Glutamatergic neuron (in vitro differentiated cells): Measurements from ENCODE around the gene ITGB4. TPM values are rescaled to one million over a fixed set of nuclear protein-coding genes. Genes with fewer than 3 reads are reported as not detected.

Source experiments
- DNase-seq: peaks from one replicate; pipeline ENCODE4 v3.0.0; 2022
- H3K27ac Mint-ChIP-seq: one replicate; pipeline ENCODE4 v1.8.0; 2020; ENCODE audit warnings: mild to moderate bottlenecking, mixed read lengths, inconsistent platforms; ENCODE audit not compliant: unreplicated experiment
- H3K27me3 Mint-ChIP-seq: one replicate; pipeline ENCODE4 v1.8.0; 2020; ENCODE audit warnings: mild to moderate bottlenecking, moderate library complexity, mixed read lengths, inconsistent platforms; ENCODE audit not compliant: unreplicated experiment
- H3K36me3 Mint-ChIP-seq: one replicate; pipeline ENCODE4 v1.8.0; 2020; ENCODE audit warnings: mild to moderate bottlenecking, mixed read lengths, inconsistent platforms; ENCODE audit not compliant: unreplicated experiment
- H3K4me1 Mint-ChIP-seq: one replicate; pipeline ENCODE4 v1.8.0; 2020; ENCODE audit warnings: mild to moderate bottlenecking, low read depth, mixed read lengths, inconsistent platforms; ENCODE audit not compliant: unreplicated experiment
- H3K4me3 Mint-ChIP-seq: one replicate; pipeline ENCODE4 v1.8.0; 2020; ENCODE audit warnings: mild to moderate bottlenecking, mixed read lengths, inconsistent platforms; ENCODE audit not compliant: unreplicated experiment
- H3K9me3 Mint-ChIP-seq: one replicate; pipeline ENCODE4 v1.8.0; 2020; ENCODE audit warnings: mild to moderate bottlenecking, moderate library complexity, mixed read lengths, inconsistent platforms; ENCODE audit not compliant: unreplicated experiment
- total RNA-seq: library from RNA; stranded (reverse); fragmentation: NEBNext Ultra II Directional; extraction: Animal tissue kit (Norgen Biotek cat#: 25700); gene quantifications from one replicate; pipeline ENCODE4 v1.2.1, GENCODE V29; 2021; ENCODE audit not compliant: unreplicated experiment
- TF ChIP-seq, protein P1 (sequence below): fragments of 200-600 bp; sonication (generic); IDR thresholded peaks from one replicate; pipeline ENCODE4 v1.5.0; 2021; ENCODE audit not compliant: partially characterized antibody, unreplicated experiment

The ITGB4 gene
- total RNA-seq, 1 donor from 2014 or later = not detected

DNA sequence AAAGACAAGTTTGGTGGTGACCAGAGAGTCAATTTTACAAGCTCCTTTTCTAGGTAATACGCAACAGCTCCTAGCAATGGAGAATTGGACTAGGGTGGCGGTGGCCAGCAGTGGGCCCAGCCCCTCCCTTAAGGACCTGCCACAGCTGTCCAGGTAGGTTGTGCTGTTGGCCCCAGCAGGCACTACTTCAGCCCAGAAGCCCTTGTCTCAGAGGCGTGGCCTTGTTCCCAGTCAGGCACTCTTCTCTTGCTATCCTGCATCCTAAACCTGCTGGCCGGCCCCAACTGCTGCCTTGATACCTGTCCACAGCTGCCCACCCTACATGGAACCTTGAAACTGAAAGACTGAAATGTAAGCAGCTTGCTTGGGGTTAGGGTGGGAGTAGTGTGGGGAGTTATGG, 44.7 kb downstream of the ITGB4 start:
- TF ChIP-seq, protein P1, sequence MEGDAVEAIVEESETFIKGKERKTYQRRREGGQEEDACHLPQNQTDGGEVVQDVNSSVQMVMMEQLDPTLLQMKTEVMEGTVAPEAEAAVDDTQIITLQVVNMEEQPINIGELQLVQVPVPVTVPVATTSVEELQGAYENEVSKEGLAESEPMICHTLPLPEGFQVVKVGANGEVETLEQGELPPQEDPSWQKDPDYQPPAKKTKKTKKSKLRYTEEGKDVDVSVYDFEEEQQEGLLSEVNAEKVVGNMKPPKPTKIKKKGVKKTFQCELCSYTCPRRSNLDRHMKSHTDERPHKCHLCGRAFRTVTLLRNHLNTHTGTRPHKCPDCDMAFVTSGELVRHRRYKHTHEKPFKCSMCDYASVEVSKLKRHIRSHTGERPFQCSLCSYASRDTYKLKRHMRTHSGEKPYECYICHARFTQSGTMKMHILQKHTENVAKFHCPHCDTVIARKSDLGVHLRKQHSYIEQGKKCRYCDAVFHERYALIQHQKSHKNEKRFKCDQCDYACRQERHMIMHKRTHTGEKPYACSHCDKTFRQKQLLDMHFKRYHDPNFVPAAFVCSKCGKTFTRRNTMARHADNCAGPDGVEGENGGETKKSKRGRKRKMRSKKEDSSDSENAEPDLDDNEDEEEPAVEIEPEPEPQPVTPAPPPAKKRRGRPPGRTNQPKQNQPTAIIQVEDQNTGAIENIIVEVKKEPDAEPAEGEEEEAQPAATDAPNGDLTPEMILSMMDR = no peak
- no peak for DNase-seq
- H3K4me1 Mint-ChIP-seq = no peaks in the 10 kb centered on the region
- H3K9me3 Mint-ChIP-seq = peaks cover 1% of the 10 kb centered on the region
- peaks cover 6% of the 10 kb centered on the region for H3K27me3 Mint-ChIP-seq
- H3K36me3 Mint-ChIP-seq = no peaks in the 10 kb centered on the region
- H3K4me3 Mint-ChIP-seq = no peak overlapping the region
- H3K27ac Mint-ChIP-seq = no peak overlapping the region

DNA sequence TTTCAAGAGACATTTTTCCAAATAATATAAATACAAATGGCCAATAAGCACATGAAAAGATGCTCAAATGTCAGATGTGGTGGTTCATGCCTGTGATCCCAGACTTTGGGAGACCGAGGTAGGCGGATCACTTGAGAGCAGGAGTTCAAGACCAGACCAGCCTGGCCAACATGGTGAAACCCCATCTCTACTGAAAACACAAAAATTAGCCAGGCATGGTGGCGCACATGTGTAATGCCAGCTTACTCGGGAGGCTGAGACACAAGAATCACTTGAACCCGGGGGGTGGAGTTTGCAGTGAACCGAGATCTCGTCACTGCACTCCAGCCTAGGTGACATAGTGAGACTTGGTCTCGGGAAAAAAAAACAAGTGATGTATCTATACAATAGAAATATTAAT, 46.6 kb downstream of the ITGB4 start:
- H3K27me3 Mint-ChIP-seq = peaks cover 6% of the 10 kb centered on the region
- no peak overlapping the region for H3K27ac Mint-ChIP-seq
- H3K4me1 Mint-ChIP-seq = peaks cover 6% of the 10 kb centered on the region
- H3K36me3 Mint-ChIP-seq = no peaks in the 10 kb centered on the region
- no peak overlapping the region for H3K4me3 Mint-ChIP-seq
- H3K9me3 Mint-ChIP-seq = no peaks in the 10 kb centered on the region
- TF ChIP-seq, protein P1 = no peak
- no peak for DNase-seq

DNA sequence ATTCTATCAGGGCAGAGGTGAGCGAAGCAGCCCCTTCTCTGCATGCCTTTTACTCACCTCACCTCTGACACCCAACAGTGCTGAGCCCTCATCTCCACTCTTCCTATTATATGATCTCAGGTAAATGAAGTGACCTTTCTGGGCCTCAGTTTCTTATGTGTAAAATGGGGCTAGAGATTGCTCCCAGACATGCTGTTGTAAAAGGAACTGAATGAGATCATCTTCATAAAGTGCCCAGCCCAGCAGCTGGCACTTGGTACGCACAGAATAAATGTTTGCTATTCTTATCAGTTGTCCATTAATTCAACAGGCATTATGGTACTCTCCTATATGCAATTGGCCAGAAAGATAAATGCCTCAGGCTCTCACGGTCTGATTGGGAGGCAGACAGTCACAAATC, 48.3 kb downstream of the ITGB4 start:
- Mint-ChIP-seq H3K27me3 (peaks cover 6% of the 10 kb centered on the region), H3K36me3 (no peaks in the 10 kb centered on the region), H3K4me1 (peaks cover 7% of the 10 kb centered on the region), H3K4me3 (no peak overlapping the region), H3K9me3 (no peaks in the 10 kb centered on the region), H3K27ac (no peak overlapping the region)
- TF ChIP-seq, protein P1 = no peak
- DNase-seq = no peak

DNA sequence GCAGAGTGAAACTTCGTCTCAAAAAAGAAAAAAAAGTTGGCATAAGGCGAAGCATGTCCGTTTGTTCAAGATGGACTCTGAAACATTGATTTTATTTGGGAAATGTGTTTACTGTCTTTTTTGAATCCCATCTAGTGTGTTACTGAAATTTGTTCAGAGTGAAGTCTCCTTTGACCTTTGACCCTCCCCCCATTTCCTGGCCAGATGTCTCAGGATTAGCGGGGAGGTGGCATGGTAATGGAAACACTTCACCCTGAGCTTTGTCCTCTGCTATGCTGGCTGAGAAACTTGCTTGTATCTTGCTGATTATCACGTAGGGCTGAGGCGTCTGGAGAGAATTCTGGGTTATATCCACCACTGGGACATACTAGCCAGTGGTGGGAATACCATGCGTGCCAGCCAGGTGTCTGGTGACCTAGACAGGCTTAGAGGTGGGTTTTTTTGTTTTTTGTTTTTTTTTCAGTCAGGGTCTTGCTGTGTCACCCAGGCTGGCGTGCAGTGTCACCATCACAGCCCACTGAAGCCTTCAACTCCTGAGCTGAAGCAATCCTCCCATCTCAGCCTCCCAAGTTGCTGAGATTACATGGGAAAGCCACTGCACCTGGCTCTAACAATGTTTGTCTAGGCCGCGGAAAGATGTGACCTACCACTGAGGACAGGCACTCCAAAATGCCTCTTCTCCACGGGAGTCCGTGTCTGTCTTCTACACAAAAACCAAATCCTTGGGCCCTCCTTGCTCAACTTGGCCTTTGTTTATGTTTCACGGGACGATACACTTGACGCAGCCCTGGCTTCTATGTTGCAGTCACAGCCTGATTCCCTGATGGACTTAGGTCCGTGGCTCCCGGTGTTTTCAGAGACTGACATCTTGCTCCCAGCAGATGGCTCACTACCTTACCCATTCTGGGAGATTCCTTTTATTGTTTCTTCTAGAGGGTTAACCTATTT, 50.3 kb downstream of the ITGB4 start:
- H3K27ac Mint-ChIP-seq = peak overlapping the region; percentile 70
- H3K4me1 Mint-ChIP-seq = peaks cover 17% of the 10 kb centered on the region
- H3K36me3 Mint-ChIP-seq = no peaks in the 10 kb centered on the region
- H3K27me3 Mint-ChIP-seq = peaks cover 6% of the 10 kb centered on the region
- DNase-seq = no peak
- TF ChIP-seq, protein P1 = no peak
- peak overlapping the region; percentile 38 for H3K4me3 Mint-ChIP-seq
- no peaks in the 10 kb centered on the region for H3K9me3 Mint-ChIP-seq

DNA sequence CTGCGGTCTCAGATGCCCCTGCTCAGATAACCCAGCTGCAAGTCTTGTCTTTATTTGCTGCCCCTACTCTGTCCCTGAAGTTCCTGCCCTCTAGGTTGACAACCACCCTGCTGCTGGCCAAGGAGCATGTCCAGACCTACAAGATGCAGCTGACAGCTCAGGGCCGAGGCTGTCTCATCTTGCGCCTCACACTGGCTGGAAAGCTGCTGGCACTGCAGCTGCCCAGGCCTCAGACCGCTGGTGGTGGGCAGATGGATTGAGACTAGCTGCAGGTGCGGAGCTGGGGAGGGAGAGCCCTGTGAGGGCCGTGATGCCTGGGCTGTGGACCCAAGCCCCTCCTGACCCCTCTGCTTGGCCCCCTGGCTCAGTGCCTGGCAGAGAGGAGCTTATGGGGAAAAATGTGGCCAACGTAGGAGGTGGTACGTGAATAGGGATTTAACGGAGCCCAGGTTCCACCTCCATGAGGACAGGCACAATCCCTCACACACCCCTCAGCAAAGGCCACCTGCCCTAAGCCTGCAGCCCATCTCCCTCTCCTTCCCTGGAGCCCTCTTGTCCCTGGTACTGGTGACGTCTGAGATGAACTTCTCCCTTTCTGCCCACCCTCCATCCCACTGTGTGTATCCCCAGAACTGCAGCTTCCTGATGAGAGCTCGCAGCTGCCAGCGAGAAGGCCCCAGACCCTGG, 52.0 kb downstream of the ITGB4 start:
- peaks cover 23% of the 10 kb centered on the region for H3K4me1 Mint-ChIP-seq
- H3K36me3 Mint-ChIP-seq = peaks cover 4% of the 10 kb centered on the region
- TF ChIP-seq, protein P1 = no peak
- peaks cover 3% of the 10 kb centered on the region for H3K9me3 Mint-ChIP-seq
- H3K4me3 Mint-ChIP-seq = no peak overlapping the region
- H3K27ac Mint-ChIP-seq = no peak overlapping the region
- H3K27me3 Mint-ChIP-seq = peaks cover 2% of the 10 kb centered on the region
- no peak for DNase-seq
